Measurements from ENCODE around the gene NFKBIL1.

- TF ChIP-seq CTCF (IDR thresholded peaks at IDR 0.05) (no peak), ZFX (IDR thresholded peaks at IDR 0.05; ENCODE audit: borderline replicate concordance) (no peak)
These were observed 41.7 kb downstream of the NFKBIL1 start for GRCh38 chr6:31588871-31589650.
